ENCODE results near the gene MYOM3.

The MYOM3 gene

DNA sequence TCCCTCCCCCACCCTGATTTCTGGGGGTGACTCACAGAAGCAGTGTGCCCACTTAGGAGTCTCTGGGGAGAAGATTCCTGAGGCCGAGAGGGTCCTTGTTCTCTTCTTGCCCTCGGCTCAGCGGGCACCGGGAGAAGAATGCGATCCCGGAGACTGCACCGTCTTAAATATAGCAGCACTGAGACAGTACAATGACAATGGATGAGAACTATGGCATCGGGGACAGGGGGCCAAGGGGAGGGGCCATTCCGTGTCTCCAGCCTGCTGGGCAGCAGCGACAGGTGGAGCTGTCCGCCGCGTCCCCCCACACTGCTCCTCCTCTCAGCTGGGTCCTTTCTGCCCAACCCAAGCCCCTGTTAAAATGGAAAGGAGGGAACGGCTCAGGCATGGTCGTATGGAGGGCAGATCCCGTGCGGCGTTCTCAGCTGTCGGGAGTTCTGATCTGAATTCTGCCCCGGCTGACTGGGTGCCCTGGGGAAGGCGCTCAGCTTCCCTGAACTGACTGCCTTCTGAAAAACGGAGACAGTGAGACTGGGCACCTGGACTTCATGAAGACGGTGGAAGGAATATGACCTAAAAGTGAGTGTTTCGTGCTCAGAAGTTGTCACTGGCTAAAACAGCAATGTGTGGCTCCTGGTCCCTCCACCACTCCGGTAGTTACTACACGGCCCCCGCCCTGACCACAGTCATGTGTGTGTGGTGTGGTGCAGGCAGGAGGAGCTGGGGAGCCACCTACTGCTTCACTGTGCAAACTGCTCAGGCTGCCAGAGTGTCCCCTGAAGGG is at the start of gene MYOM3:
TSS of gene MYOM3 (minus strand) at position 140 of the 784 bp plus-strand sequence. CDS start 3,499 bp downstream, outside the sequence.
- DNase-seq: peak; percentile 79
- in situ Hi-C loops (cut with MboI; ENCODE audit: low pct_unique_long_range_greater_than_20kb, low sequenced_read_pairs): no loop called here

DNA sequence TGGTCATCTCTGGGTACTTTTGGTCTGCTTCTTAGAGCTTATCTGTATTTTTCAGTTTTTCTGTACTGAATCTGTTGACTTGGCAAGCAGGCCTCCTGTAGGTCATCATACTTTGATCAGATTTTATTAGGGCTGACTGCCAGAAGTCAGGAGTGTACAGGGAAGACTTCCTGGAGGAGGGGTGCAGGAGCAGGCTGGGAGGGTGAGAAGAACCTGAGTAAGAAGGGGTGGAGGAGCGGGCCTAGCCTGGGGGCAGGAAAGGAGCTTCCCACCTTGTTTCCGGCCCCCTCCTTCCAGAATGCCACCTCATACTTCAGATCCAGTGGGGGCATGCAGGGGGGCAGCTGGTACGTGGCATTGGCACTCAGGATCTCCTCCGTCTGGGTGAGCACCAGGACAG is 49.3 kb upstream of the MYOM3 start:
- in situ Hi-C loops (cut with MboI; ENCODE audit: low pct_unique_long_range_greater_than_20kb, low sequenced_read_pairs): no loop called here
- DNase-seq: no peak

DNA sequence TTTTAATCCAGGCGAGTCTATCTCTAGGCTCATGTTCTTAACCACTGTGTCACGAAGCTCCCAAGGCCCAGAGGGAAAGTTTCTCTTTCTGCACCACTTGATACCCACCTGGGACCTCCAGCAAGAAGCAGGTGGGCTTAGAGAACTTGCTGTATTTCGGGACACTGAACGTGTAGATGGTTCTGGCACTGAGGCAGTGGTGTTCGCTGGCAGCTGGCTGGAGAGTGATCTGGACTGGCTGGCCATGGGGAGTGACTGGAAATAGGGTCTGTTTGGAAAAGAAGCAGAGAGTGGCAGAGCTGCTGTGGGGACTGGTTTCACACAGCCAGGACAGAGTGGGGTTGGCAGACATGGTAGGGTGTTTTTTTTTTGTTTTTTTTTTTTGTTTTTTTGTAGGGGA is 47.4 kb upstream of the MYOM3 start:
- in situ Hi-C loops (cut with MboI; ENCODE audit: low pct_unique_long_range_greater_than_20kb, low sequenced_read_pairs): no loop called here
- no peak for DNase-seq

DNA sequence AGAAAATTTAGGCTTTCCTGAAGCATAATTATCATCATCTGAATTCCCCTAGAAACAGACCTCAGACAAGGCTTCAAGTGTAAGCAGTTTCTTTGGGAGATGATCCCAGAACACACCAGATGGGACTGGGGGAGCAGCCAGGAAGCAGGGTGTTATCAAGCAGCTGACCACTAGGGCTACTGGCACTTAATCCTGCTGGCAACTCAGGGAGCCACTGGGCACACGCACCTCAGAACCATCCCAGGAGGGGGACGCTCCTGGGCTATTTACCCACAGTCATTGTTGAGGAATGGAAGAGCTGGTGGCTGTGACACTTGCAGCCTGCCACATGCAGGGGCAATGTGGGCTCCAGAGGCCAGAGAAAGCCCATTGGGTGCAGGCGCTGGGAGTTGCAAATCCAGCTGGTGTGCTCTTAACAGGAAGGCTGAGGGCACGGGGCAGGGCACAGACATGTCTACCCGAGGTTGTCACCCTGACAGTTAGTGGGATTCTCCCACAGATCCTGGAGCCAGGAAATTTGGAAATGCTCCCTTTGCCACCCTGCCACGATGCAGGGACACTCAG is 46.1 kb upstream of the MYOM3 start:
- in situ Hi-C loops (cut with MboI; ENCODE audit: low pct_unique_long_range_greater_than_20kb, low sequenced_read_pairs): no loop called here
- DNase-seq: no peak

DNA sequence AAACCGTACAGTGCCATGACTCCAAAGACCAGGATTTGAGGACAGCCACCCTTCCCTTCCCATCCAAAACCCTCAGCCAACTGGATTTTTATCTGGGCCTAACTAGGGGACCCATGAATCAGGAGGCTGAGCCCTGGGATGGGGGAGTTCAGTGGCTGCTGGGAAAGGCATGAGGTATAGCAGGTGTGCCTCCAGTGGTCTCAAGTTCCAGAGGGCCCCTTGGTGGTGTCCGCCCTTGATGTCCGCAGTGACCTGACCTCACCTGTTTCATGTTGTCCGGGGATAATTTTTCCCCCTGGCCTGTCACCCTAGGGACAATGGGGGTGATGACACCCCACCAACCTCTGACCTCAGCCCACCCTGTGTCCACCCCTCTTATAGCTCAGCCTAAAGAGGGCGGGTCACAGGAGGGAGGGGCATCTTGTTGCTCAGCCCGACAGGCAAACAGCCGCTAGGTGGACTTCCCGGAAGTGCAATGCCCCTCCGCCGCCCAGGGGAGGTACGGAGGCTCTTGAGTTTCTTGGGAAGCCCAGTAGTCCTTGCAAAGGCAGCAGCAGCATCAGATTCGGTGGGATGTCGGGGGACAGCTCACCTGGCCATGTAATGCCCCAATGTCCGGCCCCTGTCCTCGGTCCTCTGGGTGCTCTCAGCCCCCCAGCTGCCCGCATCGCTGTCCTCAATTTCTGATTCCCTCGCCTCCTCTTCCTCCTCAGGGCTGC is 44.8 kb upstream of the MYOM3 start:
- in situ Hi-C loops (cut with MboI; ENCODE audit: low pct_unique_long_range_greater_than_20kb, low sequenced_read_pairs): no loop called here
- no peak for DNase-seq

DNA sequence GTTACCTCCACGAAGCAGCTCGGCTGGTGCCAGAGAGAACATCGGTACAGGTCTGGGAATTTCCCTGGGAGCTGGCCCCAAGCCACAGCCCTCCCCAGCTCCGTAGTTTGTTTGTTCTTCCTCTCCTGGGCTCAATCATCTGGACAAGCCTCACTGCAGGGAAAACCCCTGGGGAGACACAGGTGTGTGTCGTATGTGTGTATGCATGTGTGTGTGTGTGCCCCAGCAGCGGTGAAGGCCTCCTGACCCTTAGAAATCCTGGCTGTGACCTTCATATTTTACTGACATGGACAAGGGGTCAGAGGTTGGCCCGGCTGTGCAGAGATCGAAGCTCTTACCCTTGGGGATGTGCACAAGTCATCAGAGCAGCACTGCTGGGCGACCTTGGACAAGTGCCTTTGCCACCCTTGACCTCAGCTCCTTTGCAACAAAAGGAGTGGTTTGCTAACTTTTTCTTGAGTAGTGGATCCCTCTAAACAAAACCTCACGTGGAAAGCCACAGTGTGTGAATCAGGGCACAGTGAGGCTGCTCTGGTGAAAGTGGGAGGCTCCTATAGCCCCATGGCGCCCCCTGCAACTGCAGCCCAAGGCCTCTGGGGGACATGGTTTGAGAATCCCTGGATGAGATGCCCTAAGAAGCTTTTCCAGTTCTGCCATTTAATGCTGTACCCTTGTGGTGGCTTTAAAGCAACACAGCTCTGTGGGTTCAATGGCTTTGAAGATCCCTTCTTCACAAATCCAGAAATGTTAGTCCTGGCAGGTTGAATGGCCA is 43.3 kb upstream of the MYOM3 start:
- peak; percentile 11 for DNase-seq
- in situ Hi-C loops (cut with MboI; ENCODE audit: low pct_unique_long_range_greater_than_20kb, low sequenced_read_pairs): no loop called here

DNA sequence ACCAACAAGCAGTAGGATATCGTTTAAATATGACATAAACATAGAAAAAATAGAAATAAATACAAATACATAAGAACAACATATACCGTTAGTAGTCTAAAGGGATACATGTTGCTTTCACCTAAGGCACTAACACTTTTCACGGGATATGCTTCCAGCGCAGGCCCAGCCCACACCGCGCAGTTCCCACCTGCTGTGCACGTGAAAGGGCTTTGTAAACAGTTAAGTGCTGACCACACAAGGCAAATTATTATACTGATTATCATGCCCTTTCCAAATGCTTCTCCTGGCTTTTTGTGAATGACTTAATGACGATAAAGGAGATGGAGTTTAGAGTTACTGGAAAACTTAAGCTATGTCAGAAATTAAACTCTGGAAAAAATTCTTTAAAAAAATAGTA is 42.3 kb upstream of the MYOM3 start:
- DNase-seq: no peak
- in situ Hi-C loops (cut with MboI; ENCODE audit: low pct_unique_long_range_greater_than_20kb, low sequenced_read_pairs): no loop called here

DNA sequence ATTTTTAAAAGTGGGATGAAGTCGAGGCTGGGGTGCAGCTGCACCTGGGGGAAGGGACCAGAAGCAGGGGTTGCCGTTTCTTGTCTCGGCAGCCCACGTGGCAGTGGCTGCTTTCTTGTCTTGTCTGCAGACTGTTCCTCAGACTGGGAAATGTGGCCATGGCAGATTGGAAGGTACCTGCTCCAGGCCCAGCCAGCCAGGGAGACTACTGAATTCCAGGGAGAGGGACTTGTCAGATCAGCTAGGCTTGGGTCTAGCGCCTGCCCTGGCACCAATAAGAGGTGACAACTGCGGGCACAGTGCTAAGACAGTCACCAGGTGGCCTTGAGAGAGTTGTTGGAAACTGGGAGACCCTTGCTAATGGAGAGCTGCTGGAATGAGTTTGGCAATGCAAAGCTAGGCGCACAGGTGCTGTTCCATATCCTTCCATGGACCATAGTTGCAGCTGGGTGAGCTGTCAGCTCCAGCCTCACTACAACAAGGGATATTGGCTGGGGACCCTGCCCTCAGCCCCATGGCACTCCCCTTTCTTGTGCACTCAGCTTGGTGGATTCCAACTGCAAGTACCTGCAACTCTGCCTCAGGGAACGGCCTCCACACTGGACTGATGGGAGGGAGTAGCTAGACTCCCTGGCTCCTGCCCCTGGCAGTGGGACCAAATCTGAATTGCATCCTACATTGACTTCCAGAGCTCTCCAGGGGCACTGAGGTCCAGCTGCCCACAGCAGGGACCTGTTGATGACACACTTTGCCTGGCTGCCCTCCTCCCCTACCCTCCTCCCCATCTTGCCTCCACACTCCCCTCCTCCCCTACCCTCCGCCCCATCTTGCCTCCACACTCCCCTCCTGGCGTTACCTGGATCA is 40.9 kb upstream of the MYOM3 start:
- no peak for DNase-seq
- in situ Hi-C loops (cut with MboI; ENCODE audit: low pct_unique_long_range_greater_than_20kb, low sequenced_read_pairs): no loop called here

DNA sequence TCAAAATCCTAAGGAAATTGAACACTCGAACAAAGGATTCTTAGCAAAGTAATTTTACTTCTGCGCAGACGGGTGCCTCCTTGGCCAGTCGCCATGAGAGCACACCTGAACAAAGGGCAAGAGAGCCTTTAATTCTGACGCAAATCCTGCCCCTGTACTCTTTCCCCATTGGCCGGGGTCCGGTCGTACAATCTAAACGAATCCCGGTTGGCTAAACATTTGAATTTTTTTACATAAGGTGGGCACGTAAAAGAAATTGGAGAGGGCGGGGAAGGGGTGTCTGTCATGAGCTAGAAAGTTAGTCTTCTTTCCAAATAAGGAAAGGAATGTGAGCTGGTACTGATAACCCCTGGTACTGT is 39.2 kb upstream of the MYOM3 start:
- no peak for DNase-seq
- in situ Hi-C loops (cut with MboI; ENCODE audit: low pct_unique_long_range_greater_than_20kb, low sequenced_read_pairs): no loop called here

DNA sequence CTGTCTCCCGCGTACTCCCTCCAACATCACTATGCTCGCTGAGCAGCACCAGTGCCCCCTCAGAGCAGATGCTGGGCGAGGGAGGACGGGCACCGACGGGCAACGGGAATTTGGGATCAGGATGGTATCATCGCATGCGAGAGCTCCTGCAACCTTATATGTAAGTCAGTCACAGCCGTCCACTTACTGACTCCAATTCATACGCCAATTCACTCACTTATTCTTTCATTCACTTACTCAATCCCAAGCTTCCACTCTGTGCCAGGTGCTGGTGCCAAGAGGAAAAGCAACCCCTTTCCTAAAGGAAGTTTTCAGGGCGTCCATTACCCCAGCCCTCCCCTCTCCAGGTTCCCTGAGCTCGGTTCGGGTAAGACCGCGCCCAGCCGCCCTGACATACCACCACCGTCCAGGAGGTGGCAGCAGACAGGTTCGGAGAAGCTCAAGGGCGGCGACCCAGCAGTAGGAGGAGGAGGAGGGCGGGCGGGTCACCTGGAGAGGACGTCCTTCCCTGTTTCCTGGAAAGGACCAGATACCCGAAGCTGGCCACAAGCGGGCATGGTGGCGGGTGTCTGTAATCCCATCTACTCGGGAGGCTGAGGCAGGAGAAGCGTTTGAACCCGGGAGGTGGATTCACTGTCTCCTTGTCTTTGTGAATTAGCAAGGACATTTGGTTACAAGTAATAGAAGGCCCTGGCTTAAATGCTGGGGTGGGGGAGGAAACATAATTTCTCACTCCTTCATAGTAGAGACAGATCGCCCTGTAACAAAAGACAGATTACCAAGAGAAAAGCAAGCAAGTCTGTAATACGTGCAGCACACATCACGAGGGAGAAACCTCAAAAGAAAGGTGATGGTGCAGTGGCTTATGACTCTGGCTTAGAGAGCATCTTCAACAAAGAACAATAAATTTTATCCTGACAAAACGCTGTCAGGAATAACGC is 38.6 kb upstream of the MYOM3 start:
- in situ Hi-C loops (cut with MboI; ENCODE audit: low pct_unique_long_range_greater_than_20kb, low sequenced_read_pairs): no loop called here
- peak; percentile 81 for DNase-seq

DNA sequence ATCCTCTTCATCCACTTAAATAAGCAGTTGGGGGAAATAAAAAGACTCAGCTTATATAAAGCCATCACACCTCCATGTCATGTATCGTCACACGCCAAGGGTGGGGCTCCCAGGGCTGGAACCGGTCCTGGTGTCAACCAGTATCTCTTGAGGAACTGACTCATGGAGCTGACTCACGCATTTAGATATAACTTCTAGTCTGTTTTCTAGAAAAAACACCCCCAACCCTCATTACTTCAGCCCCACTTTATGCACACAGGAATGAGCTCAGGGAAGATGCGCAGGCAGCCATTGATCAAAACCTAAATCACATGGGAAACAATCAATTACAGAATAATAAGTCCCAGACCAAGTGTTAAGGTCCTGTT is 37.9 kb upstream of the MYOM3 start:
- in situ Hi-C loops (cut with MboI; ENCODE audit: low pct_unique_long_range_greater_than_20kb, low sequenced_read_pairs): no loop called here
- DNase-seq: peak; percentile 7

DNA sequence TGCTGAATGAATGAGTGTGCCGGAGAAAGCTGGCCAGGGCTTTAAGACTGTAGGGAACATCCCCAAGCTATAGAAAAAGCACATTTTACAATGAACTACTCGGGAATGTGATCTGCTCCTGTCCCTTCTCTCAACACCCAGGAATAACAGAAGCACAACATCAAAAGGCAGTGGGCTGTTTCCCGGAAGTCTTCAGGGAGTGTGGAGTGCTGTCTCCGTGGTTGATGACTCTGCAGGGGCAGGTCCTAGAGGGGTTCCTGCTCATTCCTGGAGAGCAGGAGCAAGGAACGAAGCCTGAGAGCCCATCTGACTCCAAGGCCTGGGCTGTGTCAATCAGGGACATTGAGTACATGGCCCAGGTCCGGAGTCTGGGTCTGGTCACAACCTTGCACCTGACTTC is 35.9 kb upstream of the MYOM3 start:
- DNase-seq: no peak
- in situ Hi-C loops (cut with MboI; ENCODE audit: low pct_unique_long_range_greater_than_20kb, low sequenced_read_pairs): no loop called here

DNA sequence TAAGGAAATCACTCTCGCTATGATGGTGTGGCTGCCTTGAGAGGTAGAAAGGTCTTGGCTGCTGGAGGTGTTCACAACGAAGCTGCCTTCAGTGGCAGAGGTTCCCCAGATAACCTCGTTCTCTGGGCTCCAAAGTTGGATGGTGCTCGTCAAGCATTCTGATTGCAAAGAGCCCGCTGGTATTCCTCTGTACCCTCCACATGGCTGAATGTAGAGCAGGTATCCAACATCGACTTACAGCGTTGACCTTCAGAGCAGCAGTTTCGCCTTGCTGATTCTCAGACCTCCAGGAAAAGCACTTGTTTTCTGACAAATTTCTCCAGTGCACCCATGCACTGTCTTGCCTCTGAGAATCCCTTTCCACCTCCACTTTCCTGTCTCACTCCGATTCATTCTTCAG is 35.3 kb upstream of the MYOM3 start:
- DNase-seq: no peak
- in situ Hi-C loops (cut with MboI; ENCODE audit: low pct_unique_long_range_greater_than_20kb, low sequenced_read_pairs): no loop called here

DNA sequence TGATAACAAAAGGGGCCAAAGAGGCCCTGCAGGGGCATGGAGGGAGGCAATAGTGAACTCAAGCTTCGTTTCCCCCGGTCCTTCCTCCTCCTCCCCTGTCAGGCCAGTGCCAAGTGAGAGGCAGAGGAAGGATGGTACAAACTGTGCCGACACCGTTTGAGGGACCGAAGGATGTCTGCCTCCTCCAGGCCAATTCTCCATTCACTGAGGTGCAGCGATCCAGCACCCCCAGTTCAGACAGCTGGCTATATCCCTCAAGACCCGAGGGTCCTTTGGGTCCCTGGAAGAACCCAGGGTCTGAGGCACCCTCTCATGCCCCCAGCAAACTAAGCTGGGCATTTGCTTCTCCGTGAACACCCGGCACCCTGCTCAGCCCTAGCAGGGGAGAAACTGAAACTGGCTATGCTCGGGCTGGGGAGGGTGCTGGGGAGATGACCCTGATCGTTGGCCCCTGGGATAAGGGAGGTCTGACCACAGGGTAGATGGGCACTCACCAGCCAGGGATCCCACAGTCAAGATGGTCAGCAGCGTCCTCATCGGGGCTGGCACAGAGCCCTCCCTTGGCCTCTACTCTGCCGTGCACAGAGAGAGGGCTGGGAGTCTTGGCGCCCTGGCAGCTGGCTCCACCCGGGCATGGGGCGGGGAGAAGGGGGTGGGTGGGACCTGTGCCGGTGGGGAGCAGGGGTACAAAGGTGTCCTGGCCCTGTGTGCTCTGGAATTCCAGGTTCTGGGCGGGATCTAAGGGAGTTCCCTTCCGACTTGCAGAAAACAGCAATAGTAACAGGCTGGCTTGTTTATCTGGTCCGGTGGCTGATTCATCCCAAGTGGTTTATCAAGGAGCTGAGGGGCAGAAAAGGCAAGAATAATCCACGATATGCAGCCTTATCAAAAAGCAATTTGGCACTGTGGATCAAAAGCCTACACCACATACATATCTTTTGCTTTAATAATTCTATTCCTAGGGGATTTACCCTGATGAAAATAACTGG is 30.9 kb upstream of the MYOM3 start, which contains the start of gene IL22RA1:
TSS of gene IL22RA1 (minus strand) at position 595 of the 989 bp plus-strand sequence. CDS start at position 537, 58 bp downstream.
- in situ Hi-C loops (cut with MboI; ENCODE audit: low pct_unique_long_range_greater_than_20kb, low sequenced_read_pairs): no loop called here
- DNase-seq: no peak

DNA sequence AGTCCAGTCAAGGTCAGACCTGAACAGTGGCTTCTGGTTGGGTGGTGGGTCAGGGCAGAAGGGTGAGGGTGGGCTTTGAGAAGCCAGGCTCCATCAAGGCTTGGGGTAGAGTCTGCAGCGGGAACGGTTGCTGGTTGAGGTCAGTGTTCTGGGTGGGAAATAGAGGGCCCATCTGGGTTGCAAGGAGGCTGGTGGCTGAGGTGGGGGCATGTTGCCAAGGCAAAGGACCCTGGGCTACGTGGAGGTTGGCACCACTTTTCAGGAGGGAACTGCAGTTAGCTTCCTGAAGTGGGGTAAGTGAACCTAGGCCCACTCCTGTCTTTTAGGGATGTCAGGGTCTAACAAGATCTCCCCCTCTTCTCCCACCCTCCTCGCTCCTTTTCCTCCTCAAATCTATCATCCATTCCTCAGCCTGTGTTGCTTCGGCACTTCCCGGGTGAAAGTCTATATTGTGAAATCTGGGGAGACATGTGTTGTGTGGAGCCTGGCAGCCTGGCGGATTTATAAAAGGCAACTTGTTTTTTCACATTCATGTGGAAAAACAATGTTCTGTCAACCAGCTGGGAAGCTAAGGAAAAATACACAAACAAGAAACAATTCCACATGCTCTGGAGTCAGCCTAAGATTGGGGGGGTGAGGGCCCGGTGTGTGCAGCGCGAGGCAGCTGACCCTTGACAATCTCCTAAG is 29.5 kb upstream of the MYOM3 start:
- in situ Hi-C loops (cut with MboI; ENCODE audit: low pct_unique_long_range_greater_than_20kb, low sequenced_read_pairs): no loop called here
- DNase-seq: no peak

DNA sequence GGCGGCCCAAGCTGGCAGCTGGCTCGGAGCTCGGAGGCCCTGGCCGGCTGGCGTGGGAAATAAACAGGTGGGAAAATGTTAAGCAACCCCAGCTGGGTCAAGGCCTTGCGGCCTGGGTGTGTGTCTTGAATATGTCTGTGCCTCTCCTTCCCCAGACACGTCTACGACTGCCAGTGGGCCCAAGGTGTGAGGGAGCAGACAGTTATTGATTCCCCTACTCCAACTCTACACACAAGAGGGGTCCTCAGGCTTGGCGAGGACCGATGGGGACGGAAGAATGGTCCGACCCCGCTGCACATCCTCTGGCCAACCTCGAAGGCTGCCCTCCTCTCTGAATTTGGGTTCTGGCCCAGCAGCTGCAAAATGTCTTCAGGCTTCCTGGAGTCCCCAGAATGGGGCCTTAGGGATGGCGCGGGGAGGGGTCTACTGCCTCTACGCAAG is 28.8 kb upstream of the MYOM3 start:
- in situ Hi-C loops (cut with MboI; ENCODE audit: low pct_unique_long_range_greater_than_20kb, low sequenced_read_pairs): no loop called here
- no peak for DNase-seq

Data from KBM-7 (cell line).